ENCODE results near the gene DCXR. TPM values are rescaled to one million over a fixed set of nuclear protein-coding genes. Genes with fewer than 3 reads are reported as not detected.

The DCXR gene
- total RNA-seq, 1 experiment from 2014 or later: 306 TPM

DNA sequence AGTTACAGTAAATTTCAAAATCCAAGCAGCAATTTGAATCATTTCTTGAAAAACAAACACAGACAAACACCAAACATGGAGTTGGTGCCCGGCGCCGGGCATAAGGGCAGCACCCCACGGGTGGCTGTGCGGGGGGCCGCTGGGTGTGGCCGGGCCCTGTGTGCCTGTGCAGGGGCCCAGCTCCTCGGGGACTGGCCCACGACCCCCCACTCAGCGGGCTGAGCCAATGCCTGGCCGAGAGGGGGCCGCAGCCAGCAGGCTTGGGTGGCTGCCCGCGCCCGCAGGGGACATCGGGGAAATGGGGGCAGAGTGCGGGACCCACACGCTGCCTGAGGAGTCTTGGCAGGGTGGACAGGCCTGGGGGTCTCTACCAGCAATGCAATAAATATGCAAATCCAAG lies 40.9 kb upstream of the DCXR start:
- H3K4me2 ChIP-seq (ENCODE audit: low read length): no peak overlapping the region
- DNase-seq (ENCODE audit: low read depth, low spot score) (no peak), ATAC-seq (no peak)
- H3K79me2 ChIP-seq (ENCODE audit: insufficient read depth, low read length): peaks cover 2% of the 10 kb centered on the region; the same call in 1 of the 2 replicates
- TF ChIP-seq REST (IDR thresholded peaks at IDR 0.05; ENCODE audit: low read depth): no peak
- no peak for TF ChIP-seq EGR1 (IDR thresholded peaks at IDR 0.05; ENCODE audit: low read depth)
- TF ChIP-seq RAD21 (IDR thresholded peaks at IDR 0.05; ENCODE audit: low read depth): no peak
- no peak for TF ChIP-seq ELF1 (IDR thresholded peaks at IDR 0.05; ENCODE audit: borderline replicate concordance, low read depth)
- TF ChIP-seq, protein P1, sequence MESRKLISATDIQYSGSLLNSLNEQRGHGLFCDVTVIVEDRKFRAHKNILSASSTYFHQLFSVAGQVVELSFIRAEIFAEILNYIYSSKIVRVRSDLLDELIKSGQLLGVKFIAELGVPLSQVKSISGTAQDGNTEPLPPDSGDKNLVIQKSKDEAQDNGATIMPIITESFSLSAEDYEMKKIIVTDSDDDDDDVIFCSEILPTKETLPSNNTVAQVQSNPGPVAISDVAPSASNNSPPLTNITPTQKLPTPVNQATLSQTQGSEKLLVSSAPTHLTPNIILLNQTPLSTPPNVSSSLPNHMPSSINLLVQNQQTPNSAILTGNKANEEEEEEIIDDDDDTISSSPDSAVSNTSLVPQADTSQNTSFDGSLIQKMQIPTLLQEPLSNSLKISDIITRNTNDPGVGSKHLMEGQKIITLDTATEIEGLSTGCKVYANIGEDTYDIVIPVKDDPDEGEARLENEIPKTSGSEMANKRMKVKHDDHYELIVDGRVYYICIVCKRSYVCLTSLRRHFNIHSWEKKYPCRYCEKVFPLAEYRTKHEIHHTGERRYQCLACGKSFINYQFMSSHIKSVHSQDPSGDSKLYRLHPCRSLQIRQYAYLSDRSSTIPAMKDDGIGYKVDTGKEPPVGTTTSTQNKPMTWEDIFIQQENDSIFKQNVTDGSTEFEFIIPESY (IDR thresholded peaks at IDR 0.05; ENCODE audit: extremely low read depth, insufficient replicate concordance, low read length): no peak
- TF ChIP-seq, protein P2, sequence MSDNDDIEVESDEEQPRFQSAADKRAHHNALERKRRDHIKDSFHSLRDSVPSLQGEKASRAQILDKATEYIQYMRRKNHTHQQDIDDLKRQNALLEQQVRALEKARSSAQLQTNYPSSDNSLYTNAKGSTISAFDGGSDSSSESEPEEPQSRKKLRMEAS (IDR thresholded peaks at IDR 0.05): no peak
- no peak for TF ChIP-seq TCF7L2 (IDR thresholded peaks at IDR 0.05; ENCODE audit: borderline replicate concordance, extremely low read depth, insufficient read depth, insufficient read length)
- TF ChIP-seq POLR2AphosphoS5 (IDR thresholded peaks at IDR 0.05; ENCODE audit: low read depth, low read length): no peak
- no peak for TF ChIP-seq SIN3A (IDR thresholded peaks at IDR 0.05; ENCODE audit: low read depth)
- TF ChIP-seq ATF3 (IDR thresholded peaks at IDR 0.05): no peak
- TF ChIP-seq, protein P3, sequence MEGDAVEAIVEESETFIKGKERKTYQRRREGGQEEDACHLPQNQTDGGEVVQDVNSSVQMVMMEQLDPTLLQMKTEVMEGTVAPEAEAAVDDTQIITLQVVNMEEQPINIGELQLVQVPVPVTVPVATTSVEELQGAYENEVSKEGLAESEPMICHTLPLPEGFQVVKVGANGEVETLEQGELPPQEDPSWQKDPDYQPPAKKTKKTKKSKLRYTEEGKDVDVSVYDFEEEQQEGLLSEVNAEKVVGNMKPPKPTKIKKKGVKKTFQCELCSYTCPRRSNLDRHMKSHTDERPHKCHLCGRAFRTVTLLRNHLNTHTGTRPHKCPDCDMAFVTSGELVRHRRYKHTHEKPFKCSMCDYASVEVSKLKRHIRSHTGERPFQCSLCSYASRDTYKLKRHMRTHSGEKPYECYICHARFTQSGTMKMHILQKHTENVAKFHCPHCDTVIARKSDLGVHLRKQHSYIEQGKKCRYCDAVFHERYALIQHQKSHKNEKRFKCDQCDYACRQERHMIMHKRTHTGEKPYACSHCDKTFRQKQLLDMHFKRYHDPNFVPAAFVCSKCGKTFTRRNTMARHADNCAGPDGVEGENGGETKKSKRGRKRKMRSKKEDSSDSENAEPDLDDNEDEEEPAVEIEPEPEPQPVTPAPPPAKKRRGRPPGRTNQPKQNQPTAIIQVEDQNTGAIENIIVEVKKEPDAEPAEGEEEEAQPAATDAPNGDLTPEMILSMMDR (IDR thresholded peaks at IDR 0.05 in 2 of 3, conservative IDR thresholded peaks at IDR 0.05 in 1 of 3; ENCODE audit: borderline replicate concordance in 1 of 3, insufficient read depth in 1 of 3, low read depth in 2 of 3, low read length in 2 of 3): no peak
- TF ChIP-seq SRF (IDR thresholded peaks at IDR 0.05; ENCODE audit: low read depth): no peak
- no peak for TF ChIP-seq ZFX (IDR thresholded peaks at IDR 0.05)
- TF ChIP-seq EZH2 (IDR thresholded peaks at IDR 0.05): no peak
- TF ChIP-seq POLR2A (IDR thresholded peaks at IDR 0.05; ENCODE audit: borderline replicate concordance, extremely low read depth, insufficient read depth, insufficient read length): no peak
- no peak for TF ChIP-seq SP1 (IDR thresholded peaks at IDR 0.05; ENCODE audit: low read depth)
- no peak for TF ChIP-seq CEBPB (IDR thresholded peaks at IDR 0.05; ENCODE audit: low read depth)
- TF ChIP-seq FOSL1 (IDR thresholded peaks at IDR 0.05; ENCODE audit: low read depth): no peak
- ChIA-PET POLR2A (no interaction called here), RAD21 (ENCODE audit: low non-redundant PET in 1 of 2, low total read pairs in 2 of 2, uncharacterized antibody in 2 of 2, unreplicated experiment in 2 of 2) (no interaction called here), CTCF (no interaction called here)
- H3K9me3 ChIP-seq (ENCODE audit: control insufficient read depth in 1 of 2, insufficient read depth in 1 of 2, low read depth in 1 of 2, low read length in 2 of 2): no peaks in the 10 kb centered on the region
- intact Hi-C loops (cut with micrococcal nuclease): no loop called here
- no peaks in the 10 kb centered on the region for H3K9me2 ChIP-seq (ENCODE audit: insufficient read depth)
- no peak overlapping the region for H3K4me3 ChIP-seq (replicated peaks in 1 of 2; ENCODE audit: low read depth in 1 of 2, low read length in 2 of 2)
- no peak overlapping the region for H3K9ac ChIP-seq (ENCODE audit: low read length)
- BruUV-seq (replicated peaks): no TSS peak
- H3K4me1 ChIP-seq (ENCODE audit: control insufficient read depth in 1 of 2, insufficient read depth in 2 of 2, low read length in 2 of 2): no peaks in the 10 kb centered on the region
- no peak overlapping the region for H3K27ac ChIP-seq (ENCODE audit: low read depth, low read length)
- no peaks in the 10 kb centered on the region for H3K27me3 ChIP-seq (ENCODE audit: insufficient read depth, low read length)
- no peak overlapping the region for H2AFZ ChIP-seq (ENCODE audit: low read depth, low read length, poor library complexity, severe bottlenecking)
- H3K36me3 ChIP-seq (ENCODE audit: control insufficient read depth in 1 of 2, insufficient read depth in 2 of 2, low read length in 2 of 2): peaks cover 42% of the 10 kb centered on the region in 2 experiments
- peaks cover 9% of the 10 kb centered on the region; the same call in 1 of the 2 replicates for H4K20me1 ChIP-seq (ENCODE audit: insufficient read depth)
